HEK293T (cell line): Measurements from ENCODE around the gene ADA.

Source experiments
- ARNT ChIP-seq: fragments of 450-650 bp; IDR thresholded peaks from 2 replicates; pipeline ENCODE4 v1.6.1; 2017; ENCODE audit warnings: mild to moderate bottlenecking
- BHLHE40 ChIP-seq: fragments of 450-650 bp; IDR thresholded peaks from 2 replicates; pipeline ENCODE4 v1.6.1; 2016; ENCODE audit warnings: mild to moderate bottlenecking, moderate library complexity, borderline replicate concordance
- CTBP1 ChIP-seq: fragments of 450-650 bp; IDR thresholded peaks from 2 replicates; pipeline ENCODE4 v1.6.1; 2016; ENCODE audit warnings: borderline replicate concordance
- ELF4 ChIP-seq: fragments of 450-650 bp; IDR thresholded peaks from 2 replicates; pipeline ENCODE4 v1.6.1; 2017; ENCODE audit warnings: antibody characterized with exemption
- FOXA1 ChIP-seq: fragments of 450-650 bp; IDR thresholded peaks from 2 replicates; pipeline ENCODE4 v1.6.1; 2016; ENCODE audit warnings: mild to moderate bottlenecking
- FOXK2 ChIP-seq: fragments of 450-650 bp; IDR thresholded peaks from 2 replicates; pipeline ENCODE4 v1.6.1; 2016; ENCODE audit warnings: mild to moderate bottlenecking
- FOXM1 ChIP-seq: fragments of 450-650 bp; IDR thresholded peaks from 2 replicates; pipeline ENCODE4 v1.6.1; 2017; ENCODE audit warnings: mild to moderate bottlenecking, borderline replicate concordance
- HDGF ChIP-seq: fragments of 450-650 bp; IDR thresholded peaks from 2 replicates; pipeline ENCODE4 v1.6.1; 2017; ENCODE audit warnings: antibody characterized with exemption, borderline replicate concordance
- L3MBTL2 ChIP-seq: fragments of 450-650 bp; conservative IDR thresholded peaks from 2 replicates; pipeline ENCODE4 v1.6.1; 2016; ENCODE audit warnings: mild to moderate bottlenecking
- LEF1 ChIP-seq: fragments of 450-650 bp; IDR thresholded peaks from 2 replicates; pipeline ENCODE4 v1.6.1; 2017; ENCODE audit warnings: mild to moderate bottlenecking, borderline replicate concordance
- SP1 ChIP-seq: fragments of 450-650 bp; IDR thresholded peaks from 2 replicates; pipeline ENCODE4 v1.6.1; 2017
- SUZ12 ChIP-seq: fragments of 450-650 bp; IDR thresholded peaks from 2 replicates; pipeline ENCODE4 v1.6.1; 2016; ENCODE audit warnings: mild to moderate bottlenecking
- TARDBP ChIP-seq: fragments of 450-650 bp; IDR thresholded peaks from 2 replicates; pipeline ENCODE4 v1.6.1; 2016
- TF ChIP-seq, protein P1 (sequence below): fragments of 450-650 bp; IDR thresholded peaks from 2 replicates; pipeline ENCODE4 v1.6.1; 2016

DNA sequence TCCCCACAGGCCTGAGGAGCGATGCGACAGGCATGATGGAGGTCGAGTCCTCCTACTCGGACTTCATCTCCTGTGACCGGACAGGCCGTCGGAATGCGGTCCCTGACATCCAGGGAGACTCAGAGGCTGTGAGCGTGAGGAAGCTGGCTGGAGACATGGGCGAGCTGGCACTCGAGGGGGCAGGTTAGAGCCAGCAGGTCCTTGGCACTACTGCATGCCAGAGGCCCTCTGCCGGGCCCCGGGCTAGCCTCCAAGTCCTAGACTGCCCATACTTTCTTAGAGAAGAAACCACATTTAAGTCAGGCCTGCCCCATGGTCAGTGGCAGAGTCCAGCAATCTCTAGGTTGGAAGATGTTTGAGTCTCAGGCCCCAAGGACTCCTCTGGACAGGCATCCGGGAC lies 37.0 kb downstream of the ADA start:
- TF ChIP-seq BHLHE40 (no peak), SP1 (no peak), ELF4 (no peak), SUZ12 (no peak), FOXA1 (no peak), LEF1 (no peak), FOXM1 (no peak), CTBP1 (no peak), FOXK2 (no peak), HDGF (no peak), ARNT (no peak), TARDBP (no peak), L3MBTL2 (no peak)
- TF ChIP-seq, protein P1, sequence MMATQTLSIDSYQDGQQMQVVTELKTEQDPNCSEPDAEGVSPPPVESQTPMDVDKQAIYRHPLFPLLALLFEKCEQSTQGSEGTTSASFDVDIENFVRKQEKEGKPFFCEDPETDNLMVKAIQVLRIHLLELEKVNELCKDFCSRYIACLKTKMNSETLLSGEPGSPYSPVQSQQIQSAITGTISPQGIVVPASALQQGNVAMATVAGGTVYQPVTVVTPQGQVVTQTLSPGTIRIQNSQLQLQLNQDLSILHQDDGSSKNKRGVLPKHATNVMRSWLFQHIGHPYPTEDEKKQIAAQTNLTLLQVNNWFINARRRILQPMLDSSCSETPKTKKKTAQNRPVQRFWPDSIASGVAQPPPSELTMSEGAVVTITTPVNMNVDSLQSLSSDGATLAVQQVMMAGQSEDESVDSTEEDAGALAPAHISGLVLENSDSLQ, result no peak
